Breast epithelium (tissue), 3 donors: ENCODE results near the gene TIFAB.

Source experiments
- POLR2A ChIP-seq: fragments of 450-650 bp; IDR thresholded peaks from one replicate; pipeline ENCODE4 v1.6.1; 2016; ENCODE audit warnings: antibody characterized with exemption, mild to moderate bottlenecking, moderate library complexity
- POLR2AphosphoS5 ChIP-seq, 3 donors: sonication (generic); formaldehyde crosslinking; IDR thresholded peaks; one replicate each; pipeline ENCODE4 v1.6.1; 2017; ENCODE audit warnings: antibody characterized with exemption in 3 of 3
- TF ChIP-seq, protein P1 (sequence below), 3 donors: fragments of 450-650 bp; IDR thresholded peaks; one replicate each; pipeline ENCODE4 v1.5.1; 2016 to 2017; ENCODE audit warnings: antibody characterized with exemption in 3 of 3, mild to moderate bottlenecking in 3 of 3, moderate library complexity in 3 of 3

- TF ChIP-seq POLR2A (no peak), POLR2AphosphoS5 (IDR thresholded peaks at IDR 0.05) (no peak)
- TF ChIP-seq, protein P1, sequence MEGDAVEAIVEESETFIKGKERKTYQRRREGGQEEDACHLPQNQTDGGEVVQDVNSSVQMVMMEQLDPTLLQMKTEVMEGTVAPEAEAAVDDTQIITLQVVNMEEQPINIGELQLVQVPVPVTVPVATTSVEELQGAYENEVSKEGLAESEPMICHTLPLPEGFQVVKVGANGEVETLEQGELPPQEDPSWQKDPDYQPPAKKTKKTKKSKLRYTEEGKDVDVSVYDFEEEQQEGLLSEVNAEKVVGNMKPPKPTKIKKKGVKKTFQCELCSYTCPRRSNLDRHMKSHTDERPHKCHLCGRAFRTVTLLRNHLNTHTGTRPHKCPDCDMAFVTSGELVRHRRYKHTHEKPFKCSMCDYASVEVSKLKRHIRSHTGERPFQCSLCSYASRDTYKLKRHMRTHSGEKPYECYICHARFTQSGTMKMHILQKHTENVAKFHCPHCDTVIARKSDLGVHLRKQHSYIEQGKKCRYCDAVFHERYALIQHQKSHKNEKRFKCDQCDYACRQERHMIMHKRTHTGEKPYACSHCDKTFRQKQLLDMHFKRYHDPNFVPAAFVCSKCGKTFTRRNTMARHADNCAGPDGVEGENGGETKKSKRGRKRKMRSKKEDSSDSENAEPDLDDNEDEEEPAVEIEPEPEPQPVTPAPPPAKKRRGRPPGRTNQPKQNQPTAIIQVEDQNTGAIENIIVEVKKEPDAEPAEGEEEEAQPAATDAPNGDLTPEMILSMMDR (IDR thresholded peaks at IDR 0.05): no peak
These were observed 3.9 kb downstream of the TIFAB start for GRCh38 chr5:135448071-135448739.
